ENCODE measurements around the gene ARHGAP6. TPM values are rescaled to one million over a fixed set of nuclear protein-coding genes. Genes with fewer than 3 reads are reported as not detected.

ARHGAP6 gene
- total RNA-seq, 4 donors from 2014 or later: 17.2 to 47.0 (median 21.6) TPM

GRCh38 chrX:11380187-11380844, 285.4 kb downstream of the ARHGAP6 start:
- no peak overlapping the region for H3K4me3 ChIP-seq
- H3K27ac ChIP-seq: no peak overlapping the region
- H3K36me3 ChIP-seq: no peaks in the 10 kb centered on the region
- H3K9me3 ChIP-seq: no peaks in the 10 kb centered on the region
- intact Hi-C loops (cut with DNase I; ENCODE audit: low total_unique reads): no loop called here
- H3K27me3 ChIP-seq: no peaks in the 10 kb centered on the region
- TF ChIP-seq CTCF (IDR thresholded peaks at IDR 0.05) (no peak), POLR2A (IDR thresholded peaks at IDR 0.05) (no peak)
- no peaks in the 10 kb centered on the region for H3K4me1 ChIP-seq
- no peak for DNase-seq

- TF ChIP-seq POLR2A (IDR thresholded peaks at IDR 0.05): no peak
- TF ChIP-seq CTCF (IDR thresholded peaks at IDR 0.05): no peak
- Histone ChIP-seq H3K36me3 (no peaks in the 10 kb centered on the region), H3K27ac (no peak overlapping the region), H3K27me3 (no peaks in the 10 kb centered on the region), H3K4me3 (no peak overlapping the region), H3K9me3 (no peaks in the 10 kb centered on the region), H3K4me1 (no peaks in the 10 kb centered on the region)
- DNase-seq: no peak
- intact Hi-C loops (cut with DNase I; ENCODE audit: low total_unique reads): no loop called here
Measured at GRCh38 chrX:11376163-11376562, 289.6 kb downstream of the ARHGAP6 start.

- intact Hi-C loops (cut with DNase I; ENCODE audit: low total_unique reads): no loop called here
Measured at GRCh38 chrX:11375614-11376119, 290.1 kb downstream of the ARHGAP6 start.

GRCh38 chrX:11374570-11374969, 291.1 kb downstream of the ARHGAP6 start:
- no peaks in the 10 kb centered on the region for H3K9me3 ChIP-seq
- H3K36me3 ChIP-seq: no peaks in the 10 kb centered on the region
- DNase-seq: no peak
- H3K27me3 ChIP-seq: no peaks in the 10 kb centered on the region
- H3K27ac ChIP-seq: no peak overlapping the region
- H3K4me1 ChIP-seq: no peaks in the 10 kb centered on the region
- intact Hi-C loops (cut with DNase I; ENCODE audit: low total_unique reads): no loop called here
- no peak for TF ChIP-seq CTCF (IDR thresholded peaks at IDR 0.05)
- TF ChIP-seq POLR2A (IDR thresholded peaks at IDR 0.05): no peak
- no peak overlapping the region for H3K4me3 ChIP-seq

More at GRCh38 chrX:11375614-11376119, 290.1 kb downstream of the ARHGAP6 start:
- Histone ChIP-seq H3K27ac (no peak overlapping the region), H3K4me3 (no peak overlapping the region), H3K4me1 (no peaks in the 10 kb centered on the region), H3K36me3 (no peaks in the 10 kb centered on the region), H3K27me3 (no peaks in the 10 kb centered on the region), H3K9me3 (no peaks in the 10 kb centered on the region)
- no peak for DNase-seq
- no peak for TF ChIP-seq CTCF (IDR thresholded peaks at IDR 0.05)
- TF ChIP-seq POLR2A (IDR thresholded peaks at IDR 0.05): no peak

- intact Hi-C loops (cut with DNase I; ENCODE audit: low total_unique reads): no loop called here
- Histone ChIP-seq H3K9me3 (no peaks in the 10 kb centered on the region), H3K4me3 (no peak overlapping the region), H3K27me3 (no peaks in the 10 kb centered on the region), H3K36me3 (no peaks in the 10 kb centered on the region), H3K4me1 (no peaks in the 10 kb centered on the region), H3K27ac (no peak overlapping the region)
- TF ChIP-seq POLR2A (IDR thresholded peaks at IDR 0.05): no peak
- no peak for TF ChIP-seq CTCF (IDR thresholded peaks at IDR 0.05)
- no peak for DNase-seq
Measured at GRCh38 chrX:11371106-11371505, 294.6 kb downstream of the ARHGAP6 start.

All from uterus (tissue), 4 donors.